Gastroesophageal sphincter (tissue), 3 donors: ENCODE results near the gene MRTFB.

Source experiments
- EP300 ChIP-seq: sonication (generic); formaldehyde crosslinking; IDR thresholded peaks from one replicate; pipeline ENCODE4 v1.6.1; 2017; ENCODE audit warnings: antibody characterized with exemption, mild to moderate bottlenecking
- POLR2AphosphoS5 ChIP-seq: sonication (generic); formaldehyde crosslinking; IDR thresholded peaks from one replicate; pipeline ENCODE4 v1.6.1; 2017; ENCODE audit warnings: antibody characterized with exemption
- TF ChIP-seq, protein P1 (sequence below), 4 experiments: fragments of 200-600 bp in 2 of 4; fragments of 450-650 bp in 2 of 4; sonication (generic) in 1 of 4; IDR thresholded peaks; one replicate each; pipeline ENCODE4 v1.5.1; 2017 to 2019; ENCODE audit warnings: antibody characterized with exemption in 4 of 4, mild to moderate bottlenecking in 2 of 4, moderate library complexity in 2 of 4

DNA sequence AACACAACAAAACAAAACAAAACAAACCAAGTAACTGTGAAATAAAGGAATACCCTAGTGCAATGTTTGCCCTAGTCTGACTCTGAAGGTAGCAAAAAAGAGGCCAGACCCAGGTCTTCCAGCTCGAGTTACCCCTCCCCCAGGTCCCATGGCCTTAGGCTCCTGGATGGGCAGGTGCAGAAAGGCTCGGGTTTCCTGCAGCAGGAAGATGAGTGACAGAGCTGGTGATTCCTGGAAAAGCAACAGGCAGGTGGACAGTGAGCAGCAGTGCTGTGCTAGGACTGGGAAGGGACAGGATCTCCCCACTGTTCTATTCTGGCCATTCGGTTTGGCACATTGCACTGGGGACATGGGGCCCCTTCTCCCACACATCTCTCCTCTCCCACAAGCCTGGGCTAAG lies 42.9 kb upstream of the MRTFB start:
- TF ChIP-seq, protein P1, sequence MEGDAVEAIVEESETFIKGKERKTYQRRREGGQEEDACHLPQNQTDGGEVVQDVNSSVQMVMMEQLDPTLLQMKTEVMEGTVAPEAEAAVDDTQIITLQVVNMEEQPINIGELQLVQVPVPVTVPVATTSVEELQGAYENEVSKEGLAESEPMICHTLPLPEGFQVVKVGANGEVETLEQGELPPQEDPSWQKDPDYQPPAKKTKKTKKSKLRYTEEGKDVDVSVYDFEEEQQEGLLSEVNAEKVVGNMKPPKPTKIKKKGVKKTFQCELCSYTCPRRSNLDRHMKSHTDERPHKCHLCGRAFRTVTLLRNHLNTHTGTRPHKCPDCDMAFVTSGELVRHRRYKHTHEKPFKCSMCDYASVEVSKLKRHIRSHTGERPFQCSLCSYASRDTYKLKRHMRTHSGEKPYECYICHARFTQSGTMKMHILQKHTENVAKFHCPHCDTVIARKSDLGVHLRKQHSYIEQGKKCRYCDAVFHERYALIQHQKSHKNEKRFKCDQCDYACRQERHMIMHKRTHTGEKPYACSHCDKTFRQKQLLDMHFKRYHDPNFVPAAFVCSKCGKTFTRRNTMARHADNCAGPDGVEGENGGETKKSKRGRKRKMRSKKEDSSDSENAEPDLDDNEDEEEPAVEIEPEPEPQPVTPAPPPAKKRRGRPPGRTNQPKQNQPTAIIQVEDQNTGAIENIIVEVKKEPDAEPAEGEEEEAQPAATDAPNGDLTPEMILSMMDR (IDR thresholded peaks at IDR 0.05): no peak
- TF ChIP-seq POLR2AphosphoS5 (no peak), EP300 (no peak)
